ENCODE data around the gene GNG7. TPM values are rescaled to one million over a fixed set of nuclear protein-coding genes. Genes with fewer than 3 reads are reported as not detected.

GNG7 gene
- polyA plus RNA-seq, 3 donors, result 1.1 to 1.6 (median 1.3) TPM

- no peak overlapping the region for H3K4me2 ChIP-seq (replicated peaks; ENCODE audit: extremely low read depth, low read length, poor library complexity, severe bottlenecking)
- TF ChIP-seq, protein P1, sequence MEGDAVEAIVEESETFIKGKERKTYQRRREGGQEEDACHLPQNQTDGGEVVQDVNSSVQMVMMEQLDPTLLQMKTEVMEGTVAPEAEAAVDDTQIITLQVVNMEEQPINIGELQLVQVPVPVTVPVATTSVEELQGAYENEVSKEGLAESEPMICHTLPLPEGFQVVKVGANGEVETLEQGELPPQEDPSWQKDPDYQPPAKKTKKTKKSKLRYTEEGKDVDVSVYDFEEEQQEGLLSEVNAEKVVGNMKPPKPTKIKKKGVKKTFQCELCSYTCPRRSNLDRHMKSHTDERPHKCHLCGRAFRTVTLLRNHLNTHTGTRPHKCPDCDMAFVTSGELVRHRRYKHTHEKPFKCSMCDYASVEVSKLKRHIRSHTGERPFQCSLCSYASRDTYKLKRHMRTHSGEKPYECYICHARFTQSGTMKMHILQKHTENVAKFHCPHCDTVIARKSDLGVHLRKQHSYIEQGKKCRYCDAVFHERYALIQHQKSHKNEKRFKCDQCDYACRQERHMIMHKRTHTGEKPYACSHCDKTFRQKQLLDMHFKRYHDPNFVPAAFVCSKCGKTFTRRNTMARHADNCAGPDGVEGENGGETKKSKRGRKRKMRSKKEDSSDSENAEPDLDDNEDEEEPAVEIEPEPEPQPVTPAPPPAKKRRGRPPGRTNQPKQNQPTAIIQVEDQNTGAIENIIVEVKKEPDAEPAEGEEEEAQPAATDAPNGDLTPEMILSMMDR (IDR thresholded peaks at IDR 0.05), result no peak
- no peaks in the 10 kb centered on the region for H3K79me2 ChIP-seq (ENCODE audit: insufficient read depth, low read length)
- no peaks in the 10 kb centered on the region for H3K27me3 ChIP-seq (ENCODE audit: control insufficient read depth in 2 of 2, insufficient read depth in 2 of 2, low read length in 2 of 2)
- 96% methylated on average over 14 of the region's 21 CpGs for WGBS (ENCODE audit: insufficient coverage)
- H3K9ac ChIP-seq (ENCODE audit: insufficient read depth, low read length, poor library complexity, severe bottlenecking), result no peak overlapping the region
- H3K4me1 ChIP-seq (ENCODE audit: control insufficient read depth in 1 of 2, insufficient read depth in 2 of 2, low read length in 2 of 2), result peaks cover 9 to 16% of the 10 kb centered on the region in 2 donors
- H3K36me3 ChIP-seq (replicated peaks in 1 of 2; ENCODE audit: control insufficient read depth in 1 of 2, insufficient read depth in 2 of 2, low read length in 2 of 2), result no peaks in the 10 kb centered on the region
- Mint-ChIP-seq H3K27me3 (ENCODE audit: low read depth in 3 of 3) (peaks cover 2 to 4% (median 2%) of the 10 kb centered on the region in 3 donors), H3K4me1 (peaks cover 12% of the 10 kb centered on the region), H3K4me3 (no peak overlapping the region), H3K9me3 (peaks cover 0 to 3% (median 0%) of the 10 kb centered on the region in 7 donors), H3K36me3 (no peaks in the 10 kb centered on the region), H3K27ac (peak overlapping the region in 1 of 7 donors; percentile 35)
- no peak overlapping the region for H2AFZ ChIP-seq (ENCODE audit: insufficient read depth, low read depth, low read length, poor library complexity, severe bottlenecking)
- no peaks in the 10 kb centered on the region for H4K20me1 ChIP-seq (ENCODE audit: insufficient read depth, low read length)
- no peak for DNase-seq
- no peak overlapping the region for H3K4me3 ChIP-seq (replicated peaks in 1 of 3; ENCODE audit: low read depth in 2 of 3, low read length in 3 of 3)
- no peak overlapping the region for H3K27ac ChIP-seq (ENCODE audit: low read depth in 1 of 2, low read length in 2 of 2)
- H3K9me3 ChIP-seq (replicated peaks in 1 of 2; ENCODE audit: control insufficient read depth in 1 of 2, insufficient read depth in 1 of 2, low read length in 2 of 2), result no peaks in the 10 kb centered on the region
- intact Hi-C loops (cut with micrococcal nuclease), result no loop called here
Observed at GRCh38 chr19:2511991-2512390, 190.5 kb downstream of the GNG7 start.

GRCh38 chr19:2511570-2511969 is 190.9 kb downstream of the GNG7 start:
- H3K27me3 Mint-ChIP-seq (ENCODE audit: low read depth in 3 of 3), result peaks cover 2 to 4% (median 2%) of the 10 kb centered on the region in 3 donors
- DNase-seq, result no peak
- no peaks in the 10 kb centered on the region for H3K79me2 ChIP-seq (ENCODE audit: insufficient read depth, low read length)
- WGBS (ENCODE audit: insufficient coverage), result 97% methylated on average over 22 of the region's 22 CpGs
- peaks cover 14% of the 10 kb centered on the region for H3K4me1 Mint-ChIP-seq
- H3K36me3 Mint-ChIP-seq, result no peaks in the 10 kb centered on the region
- no peak overlapping the region for H3K27ac ChIP-seq (ENCODE audit: low read depth in 1 of 2, low read length in 2 of 2)
- no peak overlapping the region for H3K9ac ChIP-seq (ENCODE audit: insufficient read depth, low read length, poor library complexity, severe bottlenecking)
- no peaks in the 10 kb centered on the region for H3K27me3 ChIP-seq (ENCODE audit: control insufficient read depth in 2 of 2, insufficient read depth in 2 of 2, low read length in 2 of 2)
- H3K9me3 ChIP-seq (replicated peaks in 1 of 2; ENCODE audit: control insufficient read depth in 1 of 2, insufficient read depth in 1 of 2, low read length in 2 of 2), result no peaks in the 10 kb centered on the region
- no peaks in the 10 kb centered on the region for H3K36me3 ChIP-seq (replicated peaks in 1 of 2; ENCODE audit: control insufficient read depth in 1 of 2, insufficient read depth in 2 of 2, low read length in 2 of 2)
- H3K9me3 Mint-ChIP-seq, result peaks cover 0 to 3% (median 0%) of the 10 kb centered on the region in 7 donors
- no peak overlapping the region for H3K4me3 ChIP-seq (replicated peaks in 1 of 3; ENCODE audit: low read depth in 2 of 3, low read length in 3 of 3)
- TF ChIP-seq, protein P1 (IDR thresholded peaks at IDR 0.05), result no peak
- peak overlapping the region in 2 of 7 donors; percentile 28 to 35 for H3K27ac Mint-ChIP-seq
- peaks cover 14 to 18% of the 10 kb centered on the region in 2 donors for H3K4me1 ChIP-seq (ENCODE audit: control insufficient read depth in 1 of 2, insufficient read depth in 2 of 2, low read length in 2 of 2)
- H4K20me1 ChIP-seq (ENCODE audit: insufficient read depth, low read length), result no peaks in the 10 kb centered on the region
- no peak overlapping the region for H3K4me3 Mint-ChIP-seq
- H2AFZ ChIP-seq (ENCODE audit: insufficient read depth, low read depth, low read length, poor library complexity, severe bottlenecking), result no peak overlapping the region
- intact Hi-C loops (cut with micrococcal nuclease), result no loop called here
- H3K4me2 ChIP-seq (replicated peaks; ENCODE audit: extremely low read depth, low read length, poor library complexity, severe bottlenecking), result no peak overlapping the region
